Measurements from ENCODE around the gene PTPN7.

The PTPN7 gene

DNA sequence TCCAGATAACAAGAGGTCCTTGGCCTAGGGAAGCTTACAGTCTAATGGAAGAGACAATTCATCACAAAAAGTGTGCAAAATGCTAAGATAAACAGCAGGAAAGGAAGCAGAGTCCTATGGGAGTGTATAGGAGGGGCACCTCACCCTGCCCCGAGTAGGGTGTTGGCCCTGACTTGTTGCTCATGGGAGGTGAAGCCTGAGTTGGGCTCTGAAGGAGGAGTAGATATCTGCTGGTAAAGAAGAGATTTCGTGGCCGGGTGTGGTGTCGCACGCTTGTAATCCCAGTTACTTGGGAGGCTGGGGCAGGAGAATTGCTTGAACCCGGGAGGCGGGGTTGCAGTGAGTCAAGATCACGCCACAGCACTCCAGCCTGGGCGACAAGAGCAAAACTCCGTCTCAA, 56.3 kb downstream of the PTPN7 start:
- DNase-seq: no peak

DNA sequence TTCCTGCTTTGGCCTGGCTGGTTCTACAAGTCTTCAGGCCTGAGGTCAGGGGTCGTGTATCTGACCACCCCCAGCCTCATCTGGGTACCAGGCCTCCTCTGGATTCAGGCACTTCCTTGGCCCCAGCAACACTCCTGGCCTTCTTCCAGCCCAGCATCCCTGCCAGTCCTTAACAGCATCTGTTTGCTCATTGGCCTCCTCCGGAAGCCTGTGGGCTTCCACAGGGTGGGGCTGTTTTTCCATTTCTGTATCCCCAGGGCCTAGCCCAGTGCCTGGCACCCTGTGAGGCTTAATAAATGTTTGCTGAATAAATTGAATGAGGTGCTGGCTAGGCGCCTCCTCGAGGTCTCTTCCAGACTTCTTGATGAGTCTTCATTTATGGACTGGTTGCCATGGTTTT, 59.2 kb downstream of the PTPN7 start:
- DNase-seq: peak; percentile 97

All from NCI-H69 (cell line).